Inferior parietal cortex (tissue), 1 donor: ENCODE measurements around the gene OVCA2.

Source experiments
- DNase-seq: peaks from one replicate; pipeline ENCODE4 v3.0.0-alpha.2; 2016; ENCODE audit errors: extremely low spot score

Gene OVCA2

DNA sequence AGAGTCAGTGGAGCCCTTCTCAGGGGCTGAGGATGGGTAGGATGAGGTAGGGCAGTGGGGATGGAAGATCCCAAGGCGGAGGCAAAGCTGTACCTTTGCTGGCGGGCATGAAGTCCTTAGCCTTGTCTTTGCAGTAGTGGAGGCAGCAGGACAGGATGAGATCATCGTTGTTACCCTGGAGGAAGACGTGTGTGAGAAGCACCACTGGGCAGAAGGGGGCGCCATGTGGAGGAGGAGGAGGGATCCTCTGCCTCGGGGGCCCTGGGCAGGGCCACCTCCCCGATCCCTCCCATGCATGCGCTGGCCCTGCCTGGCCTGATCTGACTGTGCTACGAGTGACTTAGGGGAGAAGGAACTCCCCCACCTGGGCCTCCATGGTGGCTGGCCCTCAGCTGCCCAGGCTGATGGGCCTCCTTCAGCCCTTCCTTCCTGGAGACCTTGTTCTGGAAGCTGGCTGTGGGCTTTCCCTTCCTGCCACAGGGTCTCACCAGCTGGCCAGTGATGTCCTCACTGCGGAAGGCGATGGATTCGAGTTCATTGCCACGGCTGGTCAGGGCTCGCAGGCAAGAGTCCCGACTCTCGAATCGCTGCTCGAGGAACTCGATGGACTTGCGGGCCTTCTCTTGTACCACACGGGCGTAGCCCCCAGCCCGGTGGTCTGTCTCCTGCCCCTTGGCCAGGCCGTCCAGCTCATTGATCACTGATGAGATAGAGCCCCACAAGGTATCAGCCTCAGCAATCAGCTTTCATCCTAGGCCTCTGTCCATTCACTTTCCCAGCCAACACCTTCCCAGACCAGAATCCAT, 23.4 kb downstream of the OVCA2 start:
- no peak for DNase-seq

- DNase-seq, result no peak
Measured at GRCh38 chr17:2065949-2066400, 24.2 kb downstream of the OVCA2 start.

DNA sequence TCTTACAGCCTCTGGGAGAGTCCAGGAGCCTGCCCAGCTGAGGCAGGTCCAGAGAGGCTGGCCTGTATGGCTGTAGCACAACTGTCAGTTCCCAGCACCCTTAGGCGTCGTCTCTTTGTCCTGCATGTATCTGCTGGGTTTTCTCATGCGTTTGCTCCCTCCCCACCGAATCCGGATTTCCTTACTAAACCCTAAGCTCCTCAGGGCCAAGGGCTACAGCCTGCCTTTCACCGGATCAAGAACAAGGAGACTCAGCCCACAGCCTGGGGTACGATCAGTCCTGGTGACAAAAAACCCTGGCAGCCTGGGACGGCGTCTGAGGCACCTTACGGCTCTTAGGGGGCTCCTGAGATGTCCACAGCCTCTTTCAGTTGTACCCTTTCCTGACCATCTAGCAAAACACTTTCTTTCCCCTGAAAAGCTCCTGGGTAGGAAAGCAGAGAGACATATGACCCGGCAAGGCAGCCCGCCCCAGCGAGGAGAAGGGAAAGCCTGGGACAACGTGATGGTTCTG, 25.3 kb downstream of the OVCA2 start:
- DNase-seq, result no peak

GRCh38 chr17:2067608-2068024, 25.8 kb downstream of the OVCA2 start:
- no peak for DNase-seq

DNA sequence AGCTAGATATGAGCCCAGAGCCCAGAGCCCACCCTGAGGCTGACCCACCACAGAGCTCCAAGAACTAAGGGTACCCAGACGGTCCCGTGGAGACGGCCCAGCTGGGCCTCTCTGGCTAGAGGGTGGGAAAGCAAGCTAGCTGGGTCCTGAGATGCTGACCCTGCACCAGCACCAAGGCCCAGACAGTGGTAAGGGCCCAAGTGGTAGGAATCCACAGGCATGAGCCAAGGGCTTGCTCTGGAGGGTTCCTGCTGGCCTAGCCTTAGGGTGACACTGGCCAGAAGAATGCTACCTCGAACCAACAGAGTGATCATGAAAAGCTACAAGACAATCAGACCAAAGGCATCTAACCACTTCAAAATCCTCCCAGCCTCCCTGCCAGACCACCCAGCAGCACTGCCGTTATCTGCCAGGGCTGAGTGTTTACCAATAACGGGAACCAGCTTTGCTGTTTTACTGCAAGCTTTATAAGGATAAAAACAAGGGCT, 26.3 kb downstream of the OVCA2 start:
- no peak for DNase-seq

DNA sequence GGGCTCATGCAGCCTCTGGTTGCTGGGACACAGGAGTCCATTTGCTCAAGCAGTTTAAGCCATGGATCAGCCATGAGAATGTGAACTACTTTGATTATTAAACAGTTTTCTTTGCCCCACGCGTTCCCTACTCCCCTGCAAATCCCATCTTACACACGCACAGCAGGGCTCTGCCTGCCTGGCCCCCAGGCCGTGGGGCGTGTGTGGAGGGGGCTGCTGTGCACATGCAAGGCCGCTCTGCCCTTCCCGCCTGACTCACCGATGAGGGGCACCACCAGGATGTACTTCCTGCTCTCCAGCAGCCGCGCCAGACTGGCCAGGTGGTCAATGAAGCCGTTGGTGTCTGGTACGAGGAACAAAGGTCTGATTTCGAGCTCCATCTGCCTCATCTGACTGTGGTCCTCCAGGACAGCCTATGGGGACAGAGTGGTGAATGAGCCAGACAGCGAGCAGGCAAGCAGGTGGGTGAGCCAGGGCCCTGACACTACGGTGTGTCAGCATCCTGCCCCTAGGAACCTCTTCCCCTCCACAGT, 26.8 kb downstream of the OVCA2 start:
- DNase-seq, result no peak

DNA sequence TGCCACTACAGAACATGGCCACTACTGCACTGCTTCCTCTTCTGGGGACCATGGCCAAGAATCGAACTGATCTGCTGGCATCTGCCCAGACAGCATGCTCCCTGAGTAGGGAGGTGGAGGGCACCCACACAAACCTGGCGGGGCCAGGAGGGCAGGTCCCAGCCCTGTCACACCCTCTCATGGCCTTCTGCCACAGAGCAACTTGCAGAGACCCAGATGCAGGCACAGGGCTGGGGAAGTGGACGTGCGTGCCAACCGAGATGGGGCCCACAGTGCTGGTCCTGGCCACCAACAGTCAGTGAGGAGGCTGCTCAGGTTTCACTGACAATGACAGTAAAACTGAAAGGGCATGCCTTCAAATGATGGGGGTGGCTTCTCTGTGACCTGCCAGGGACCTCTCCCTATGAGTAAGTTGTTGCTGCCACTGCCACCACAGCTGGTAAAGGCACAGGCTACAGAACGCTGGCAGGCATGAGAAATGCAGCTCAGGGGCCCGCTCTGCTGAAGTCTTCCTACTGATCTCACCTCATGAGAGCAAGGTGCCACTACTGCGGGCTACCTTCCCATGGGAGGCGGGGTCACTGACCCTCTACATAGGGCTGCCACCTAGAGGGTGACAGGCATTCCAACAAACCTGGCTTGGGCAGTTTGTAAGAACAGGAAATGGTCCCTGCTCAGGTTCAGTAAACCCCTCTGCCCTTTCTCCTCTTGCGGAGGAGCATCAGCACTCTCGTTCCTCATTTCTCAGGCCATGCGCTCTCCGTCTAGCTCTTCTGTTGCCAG, 28.6 kb downstream of the OVCA2 start:
- DNase-seq, result no peak

DNA sequence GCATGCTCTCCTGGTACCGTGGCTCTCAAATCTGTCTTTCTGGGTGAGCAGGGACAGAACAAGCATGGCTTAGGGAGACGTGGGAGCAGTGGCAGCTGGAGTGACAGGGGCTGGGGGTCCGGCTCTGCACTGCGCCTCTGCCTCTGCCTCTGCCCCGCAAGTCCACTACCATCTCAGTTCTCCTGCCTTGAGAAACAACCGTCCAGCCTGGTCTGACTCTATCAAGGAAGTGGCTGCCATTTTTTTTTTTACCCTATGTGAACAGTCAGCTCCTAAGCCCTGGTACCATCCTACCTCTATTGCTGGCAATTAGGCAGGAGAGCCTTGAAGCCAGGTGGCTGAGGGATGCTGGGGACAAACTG, 29.2 kb downstream of the OVCA2 start:
- DNase-seq, result no peak

- DNase-seq, result no peak
Measured at GRCh38 chr17:2071455-2072281, 29.8 kb downstream of the OVCA2 start.

- DNase-seq, result no peak
Measured at GRCh38 chr17:2074919-2075318, 33.1 kb downstream of the OVCA2 start.

- DNase-seq, result no peak
Measured at GRCh38 chr17:2075336-2076086, 33.7 kb downstream of the OVCA2 start.

- DNase-seq, result no peak
Measured at GRCh38 chr17:2076087-2076984, 34.5 kb downstream of the OVCA2 start.

DNA sequence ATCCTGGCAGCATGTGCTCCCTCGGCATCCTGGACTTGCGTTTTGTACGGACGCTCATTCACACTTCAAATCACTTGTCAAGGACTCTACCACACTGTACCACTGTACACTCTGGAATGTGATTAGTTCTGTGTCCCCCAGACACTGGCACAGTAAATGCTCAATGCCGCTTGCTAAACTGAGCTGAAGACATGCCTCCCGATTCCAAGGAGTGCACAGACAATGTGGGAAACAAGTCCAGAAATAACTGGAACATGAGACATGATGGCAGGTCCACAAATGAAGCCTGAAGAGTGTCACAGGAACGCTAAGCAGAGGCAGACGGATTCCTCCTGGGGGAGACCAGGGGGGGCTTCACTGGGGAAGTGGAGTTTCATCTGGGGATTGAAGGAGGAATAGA, 35.2 kb downstream of the OVCA2 start:
- DNase-seq, result no peak

- no peak for DNase-seq
Measured at GRCh38 chr17:2081564-2081963, 39.7 kb downstream of the OVCA2 start.

- DNase-seq, result no peak
Measured at GRCh38 chr17:2082003-2082781, 40.4 kb downstream of the OVCA2 start.

DNA sequence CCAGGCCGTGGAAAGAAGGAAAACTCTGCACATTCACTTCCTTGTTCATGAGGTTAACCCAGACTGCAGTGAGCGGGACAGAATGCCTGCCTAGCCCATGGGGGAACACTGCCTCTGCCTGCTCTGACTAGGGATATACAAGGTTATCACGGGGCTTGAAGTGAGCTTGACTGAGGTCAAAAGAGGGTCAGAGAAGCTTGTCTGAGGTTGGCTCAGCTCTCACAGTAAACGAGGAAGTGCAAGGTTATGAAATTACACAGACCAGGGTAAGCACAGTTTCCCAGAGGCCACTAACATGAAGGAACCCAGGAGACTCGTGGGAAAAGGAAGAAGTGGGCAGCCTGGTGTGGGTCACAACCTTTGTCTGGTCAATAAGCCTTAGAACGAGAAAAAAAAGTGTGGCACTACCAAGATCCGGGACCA, 41.8 kb downstream of the OVCA2 start:
- no peak for DNase-seq

- DNase-seq, result no peak
Measured at GRCh38 chr17:2084036-2084765, 42.4 kb downstream of the OVCA2 start.
